Smooth muscle cell (in vitro differentiated cells): ENCODE results near the gene ATP8B4. TPM values are rescaled to one million over a fixed set of nuclear protein-coding genes. Genes with fewer than 3 reads are reported as not detected.

Experiments used
- DNase-seq: peaks from one replicate; lab custom pipeline; 2025; ENCODE audit not compliant: unreplicated experiment; lab: John Stamatoyannopoulos, UW
- H2AFZ ChIP-seq: fragments of 200-600 bp; sonication (generic); 2 replicates; pipeline ENCODE4 v1.6.0; 2016; ENCODE audit warnings: antibody characterized with exemption, low read depth, mild to moderate bottlenecking
- H3F3A ChIP-seq: fragments of 200-600 bp; sonication (generic); 2 replicates; pipeline ENCODE4 v1.6.0; 2017; ENCODE audit warnings: antibody characterized with exemption, low read depth
- H3K27ac ChIP-seq: fragments of 200-600 bp; sonication (generic); 2 replicates; pipeline ENCODE4 v1.5.1; 2016; ENCODE audit warnings: low read depth, mild to moderate bottlenecking
- H3K27me3 ChIP-seq: fragments of 200-600 bp; sonication (generic); 2 replicates; pipeline ENCODE4 v1.6.1; 2016; ENCODE audit warnings: low read depth, mild to moderate bottlenecking
- H3K36me3 ChIP-seq: fragments of 200-600 bp; sonication (generic); 2 replicates; pipeline ENCODE4 v1.5.1; 2016; ENCODE audit warnings: low read depth
- H3K4me1 ChIP-seq: fragments of 200-600 bp; sonication (generic); 2 replicates; pipeline ENCODE4 v1.5.1; 2016; ENCODE audit warnings: low read depth
- H3K4me2 ChIP-seq: fragments of 200-600 bp; sonication (generic); 2 replicates; pipeline ENCODE4 v1.6.0; 2016; ENCODE audit warnings: mild to moderate bottlenecking
- H3K4me3 ChIP-seq: fragments of 200-600 bp; sonication (generic); 2 replicates; pipeline ENCODE4 v1.5.1; 2016; ENCODE audit warnings: mild to moderate bottlenecking
- H3K79me2 ChIP-seq: fragments of 200-600 bp; sonication (generic); 2 replicates; pipeline ENCODE4 v1.6.0; 2016; ENCODE audit warnings: low read depth, mild to moderate bottlenecking
- H3K9ac ChIP-seq: fragments of 200-600 bp; sonication (generic); 2 replicates; pipeline ENCODE4 v1.6.0; 2016; ENCODE audit warnings: low read depth
- H3K9me3 ChIP-seq: fragments of 200-600 bp; sonication (generic); replicated peaks from 2 replicates; pipeline ENCODE4 v1.5.1; 2016; ENCODE audit warnings: low read depth
- H4K20me1 ChIP-seq: fragments of 200-600 bp; sonication (generic); 2 replicates; pipeline ENCODE4 v1.6.0; 2016; ENCODE audit warnings: low read depth
- WGBS: methylation state at CpG from one replicate; pipeline ENCODE4 v1.1.7; 2016; ENCODE audit warnings: low lambda C conversion rate; 5-methylcytosine and 5-hydroxymethylcytosine counted together
- polyA plus RNA-seq: library from polyadenylated mRNA; unstranded; fragments of >200 nt; fragmentation: Nextera tagmentation; extraction: Ambion mirVana; gene quantifications from 2 replicates; pipeline ENCODE4 v1.2.1, GENCODE V29; 2016
- total RNA-seq: library from RNA; depleted of rRNA; stranded (reverse); fragments of >200 nt; gene quantifications from 2 replicates; pipeline ENCODE4 v1.2.3, GENCODE V29; 2014
- TF ChIP-seq, protein P1 (sequence below): fragments of 200-600 bp; sonication (generic); IDR thresholded peaks from 2 replicates; pipeline ENCODE4 v1.5.1; 2017; ENCODE audit warnings: borderline replicate concordance, mild to moderate bottlenecking, antibody characterized with exemption; ENCODE audit not compliant: insufficient read depth, poor library complexity, severe bottlenecking

The ATP8B4 gene
- total and polyA plus RNA-seq, 2 experiments from 2014 or later = 21.7 to 60.5 TPM

DNA sequence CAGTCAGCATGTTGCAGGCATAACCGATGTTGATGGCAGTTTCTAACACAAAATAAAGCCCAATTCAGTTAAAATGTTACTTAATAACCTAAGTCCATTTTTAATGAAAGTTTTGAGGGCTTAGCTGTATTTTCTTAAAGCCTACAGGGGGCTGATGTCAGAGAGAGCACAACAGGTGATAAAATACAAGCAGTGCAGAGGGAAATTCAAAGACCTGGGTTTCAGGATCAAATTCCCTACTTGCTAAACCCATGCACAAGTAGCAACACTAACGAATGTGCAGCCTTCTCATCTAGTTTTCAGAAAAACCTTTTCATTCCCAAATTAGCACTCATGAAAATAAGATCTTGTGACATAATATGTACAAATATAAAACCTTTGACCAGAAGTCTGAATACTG, 202.0 kb downstream of the ATP8B4 start:
- TF ChIP-seq, protein P1, sequence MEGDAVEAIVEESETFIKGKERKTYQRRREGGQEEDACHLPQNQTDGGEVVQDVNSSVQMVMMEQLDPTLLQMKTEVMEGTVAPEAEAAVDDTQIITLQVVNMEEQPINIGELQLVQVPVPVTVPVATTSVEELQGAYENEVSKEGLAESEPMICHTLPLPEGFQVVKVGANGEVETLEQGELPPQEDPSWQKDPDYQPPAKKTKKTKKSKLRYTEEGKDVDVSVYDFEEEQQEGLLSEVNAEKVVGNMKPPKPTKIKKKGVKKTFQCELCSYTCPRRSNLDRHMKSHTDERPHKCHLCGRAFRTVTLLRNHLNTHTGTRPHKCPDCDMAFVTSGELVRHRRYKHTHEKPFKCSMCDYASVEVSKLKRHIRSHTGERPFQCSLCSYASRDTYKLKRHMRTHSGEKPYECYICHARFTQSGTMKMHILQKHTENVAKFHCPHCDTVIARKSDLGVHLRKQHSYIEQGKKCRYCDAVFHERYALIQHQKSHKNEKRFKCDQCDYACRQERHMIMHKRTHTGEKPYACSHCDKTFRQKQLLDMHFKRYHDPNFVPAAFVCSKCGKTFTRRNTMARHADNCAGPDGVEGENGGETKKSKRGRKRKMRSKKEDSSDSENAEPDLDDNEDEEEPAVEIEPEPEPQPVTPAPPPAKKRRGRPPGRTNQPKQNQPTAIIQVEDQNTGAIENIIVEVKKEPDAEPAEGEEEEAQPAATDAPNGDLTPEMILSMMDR = no peak
- WGBS = 83% methylated on average over 2 of the region's 2 CpGs

GRCh38 chr15:49915822-49916221, 203.2 kb downstream of the ATP8B4 start:
- TF ChIP-seq, protein P1 = no peak
- no peak overlapping the region for H3K4me2 ChIP-seq
- H3K79me2 ChIP-seq = no peaks in the 10 kb centered on the region
- no peaks in the 10 kb centered on the region for H3F3A ChIP-seq
- H3K36me3 ChIP-seq = peaks cover 2% of the 10 kb centered on the region
- no peak overlapping the region for H3K27ac ChIP-seq
- no peaks in the 10 kb centered on the region for H3K4me1 ChIP-seq
- no peak overlapping the region for H3K4me3 ChIP-seq
- H2AFZ ChIP-seq = no peak overlapping the region
- 94% methylated on average over 5 of the region's 5 CpGs for WGBS
- no peak for DNase-seq
- H3K9me3 ChIP-seq = peaks cover 15% of the 10 kb centered on the region
- no peak overlapping the region for H3K9ac ChIP-seq
- no peaks in the 10 kb centered on the region for H3K27me3 ChIP-seq
- no peaks in the 10 kb centered on the region for H4K20me1 ChIP-seq

More for the DNA sequence above, 202.0 kb downstream of the ATP8B4 start:
- Histone ChIP-seq H3K4me3 (no peak overlapping the region), H3K79me2 (no peaks in the 10 kb centered on the region), H3K4me1 (peaks cover 7% of the 10 kb centered on the region), H4K20me1 (no peaks in the 10 kb centered on the region), H3K4me2 (no peak overlapping the region), H3K36me3 (no peaks in the 10 kb centered on the region), H3F3A (no peaks in the 10 kb centered on the region), H3K9ac (no peak overlapping the region), H2AFZ (no peak overlapping the region), H3K27ac (no peak overlapping the region), H3K27me3 (no peaks in the 10 kb centered on the region), H3K9me3 (peaks cover 8% of the 10 kb centered on the region)
- no peak for DNase-seq

DNA sequence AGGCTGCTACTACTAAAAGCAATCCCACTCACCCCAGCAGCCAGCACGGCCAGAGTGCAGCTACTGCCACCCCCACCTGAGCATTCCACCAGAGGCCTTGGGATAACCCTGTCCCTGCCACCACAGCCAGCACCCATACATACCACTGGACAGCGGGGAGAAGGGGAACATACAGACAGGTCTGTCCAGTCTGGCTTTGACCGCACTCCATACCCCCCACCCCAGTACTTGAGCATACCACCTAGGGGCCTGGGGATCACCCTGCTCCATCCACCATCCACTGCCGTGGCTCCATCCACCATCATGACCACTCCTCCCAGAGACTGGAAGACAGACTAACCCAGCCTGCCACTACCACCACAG, 210.1 kb downstream of the ATP8B4 start:
- TF ChIP-seq, protein P1 = no peak
- H4K20me1 ChIP-seq = no peaks in the 10 kb centered on the region
- H2AFZ ChIP-seq = no peak overlapping the region
- no peak overlapping the region for H3K27ac ChIP-seq
- no peaks in the 10 kb centered on the region for H3K79me2 ChIP-seq
- no peaks in the 10 kb centered on the region for H3F3A ChIP-seq
- no peaks in the 10 kb centered on the region for H3K4me1 ChIP-seq
- no peak overlapping the region for H3K4me3 ChIP-seq
- DNase-seq = no peak
- H3K36me3 ChIP-seq = peaks cover 11% of the 10 kb centered on the region
- H3K27me3 ChIP-seq = no peaks in the 10 kb centered on the region
- H3K9me3 ChIP-seq = peaks cover 19% of the 10 kb centered on the region
- WGBS = 89% methylated on average over 4 of the region's 4 CpGs
- H3K9ac ChIP-seq = no peak overlapping the region
- H3K4me2 ChIP-seq = no peak overlapping the region

- H3K4me1 ChIP-seq = no peaks in the 10 kb centered on the region
- no peaks in the 10 kb centered on the region for H3F3A ChIP-seq
- TF ChIP-seq, protein P1 = no peak
- H4K20me1 ChIP-seq = no peaks in the 10 kb centered on the region
- H3K27me3 ChIP-seq = no peaks in the 10 kb centered on the region
- H2AFZ ChIP-seq = no peak overlapping the region
- H3K4me2 ChIP-seq = no peak overlapping the region
- H3K4me3 ChIP-seq = no peak overlapping the region
- 89% methylated on average over 2 of the region's 2 CpGs for WGBS
- no peak for DNase-seq
- H3K9me3 ChIP-seq = peaks cover 18% of the 10 kb centered on the region
- H3K9ac ChIP-seq = no peak overlapping the region
- peaks cover 11% of the 10 kb centered on the region for H3K36me3 ChIP-seq
- H3K79me2 ChIP-seq = no peaks in the 10 kb centered on the region
- no peak overlapping the region for H3K27ac ChIP-seq
Measured at GRCh38 chr15:49908236-49908932, 210.6 kb downstream of the ATP8B4 start.
